Measurements from ENCODE around the gene TSC1.

The TSC1 gene

DNA sequence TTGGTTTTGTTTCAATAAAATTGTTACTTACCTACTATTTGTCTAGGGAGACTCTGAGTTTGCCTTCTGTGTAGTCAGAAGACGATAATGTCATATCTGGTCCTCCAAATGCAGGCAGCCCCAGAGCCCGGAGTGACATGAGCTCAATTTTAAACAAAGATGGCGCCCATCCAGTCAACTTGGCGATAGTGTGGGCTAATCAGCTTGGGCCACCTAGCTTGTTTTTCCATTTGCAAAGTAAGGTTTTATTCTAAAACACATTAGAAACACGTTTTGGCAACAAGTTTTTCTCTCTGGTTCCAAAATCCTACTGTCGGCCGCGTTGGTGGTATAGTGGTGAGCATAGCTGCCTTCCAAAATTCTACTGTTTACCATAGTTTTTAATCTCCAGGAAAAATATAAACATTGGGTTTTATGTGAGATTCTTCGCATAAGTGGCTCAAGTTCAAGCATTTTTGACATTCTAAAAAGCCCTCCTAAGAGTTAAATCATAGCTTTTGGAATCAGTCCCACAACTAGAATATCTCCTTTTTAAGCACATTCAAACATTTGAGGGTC, 13.2 kb downstream of the TSC1 start:
- no peak for DNase-seq

DNA sequence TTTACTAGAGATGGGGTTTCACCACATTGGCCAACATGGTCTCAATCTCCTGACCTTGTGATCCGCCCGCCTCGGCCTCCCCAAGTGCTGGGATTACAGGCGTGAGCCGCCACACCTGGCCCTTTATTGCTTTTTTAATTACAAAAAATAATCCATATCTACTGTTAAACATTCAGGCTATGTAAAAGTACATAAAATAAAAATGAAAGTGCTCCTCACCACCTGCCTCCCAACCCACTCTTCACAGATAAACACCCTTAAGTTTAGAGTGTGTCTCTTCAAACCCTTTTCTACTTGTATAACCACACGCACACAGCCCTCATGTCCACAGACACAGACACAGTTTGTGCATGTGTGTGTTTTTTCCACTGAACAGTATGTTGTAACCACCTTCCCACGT, 16.7 kb downstream of the TSC1 start:
- no peak for DNase-seq

GRCh38 chr9:132923346-132923902, 21.0 kb downstream of the TSC1 start:
- no peak for DNase-seq

- no peak for DNase-seq
Observed at GRCh38 chr9:132919614-132920268, 24.7 kb downstream of the TSC1 start.

DNA sequence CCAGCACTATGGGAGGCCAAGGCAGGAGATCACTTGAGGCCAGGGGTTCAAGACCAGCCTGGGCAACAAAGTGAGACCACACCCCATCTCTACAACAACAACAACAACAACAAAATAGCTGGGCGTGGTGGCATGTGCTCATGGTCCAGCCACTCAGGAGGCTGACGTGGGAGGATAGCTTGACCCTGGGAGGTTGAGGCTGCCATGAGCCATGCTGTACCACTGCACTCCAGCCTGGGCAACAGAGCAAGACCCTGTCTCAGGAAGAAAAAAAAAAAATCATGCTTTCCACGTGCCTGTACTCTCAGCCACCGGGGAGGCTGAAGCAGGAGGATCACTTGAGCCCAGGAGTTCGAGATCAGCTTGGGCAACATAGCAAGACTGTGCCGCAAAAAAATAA, 29.5 kb downstream of the TSC1 start:
- no peak for DNase-seq

GRCh38 chr9:132912131-132912530, 32.3 kb downstream of the TSC1 start:
- no peak for DNase-seq

- no peak for DNase-seq
Observed at GRCh38 chr9:132910376-132910775, 34.0 kb downstream of the TSC1 start.

- no peak for DNase-seq
Observed at GRCh38 chr9:132909311-132909710, 35.1 kb downstream of the TSC1 start.

DNA sequence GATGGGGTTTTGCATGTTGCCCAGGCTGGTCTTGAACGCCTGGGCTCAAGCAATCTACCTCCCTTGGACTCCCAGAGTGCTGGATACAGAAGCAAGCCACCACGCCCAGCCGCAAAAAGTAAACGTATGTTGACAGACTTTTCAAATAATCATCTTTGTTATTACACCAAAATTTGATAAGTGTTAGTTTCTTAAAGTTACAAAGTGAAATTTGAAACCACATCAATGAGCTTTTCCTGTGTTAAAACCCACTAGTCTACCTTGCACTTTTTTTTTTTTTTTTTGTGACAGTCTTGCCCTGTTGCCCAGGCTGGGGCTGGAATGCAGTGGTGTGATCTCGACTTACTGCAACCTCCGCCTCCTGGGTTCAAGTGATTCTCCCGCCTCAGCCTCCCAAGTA, 35.8 kb downstream of the TSC1 start:
- DNase-seq = no peak

DNA sequence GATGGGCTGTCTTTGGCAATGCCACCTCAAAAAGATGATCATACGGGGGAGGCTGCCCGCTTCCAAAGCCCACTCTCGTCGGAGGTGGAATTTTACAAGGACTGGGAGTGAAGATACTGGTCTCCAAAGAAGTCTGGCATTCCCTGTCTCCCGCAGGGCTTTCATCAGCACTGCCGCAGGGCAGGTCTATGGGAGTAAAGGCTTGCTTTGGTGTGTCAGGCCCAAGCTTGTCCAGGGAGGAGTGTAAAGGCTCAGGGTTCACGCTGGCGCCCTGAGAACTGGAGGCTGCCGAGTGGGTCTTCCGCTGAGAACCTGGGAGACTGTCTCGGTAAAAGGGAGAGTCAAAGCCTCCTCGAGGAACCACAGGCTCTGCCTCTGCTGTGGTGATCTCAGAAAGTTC, 38.7 kb downstream of the TSC1 start:
- DNase-seq = no peak

- DNase-seq = no peak
Observed at GRCh38 chr9:132903574-132904492, 40.6 kb downstream of the TSC1 start.

DNA sequence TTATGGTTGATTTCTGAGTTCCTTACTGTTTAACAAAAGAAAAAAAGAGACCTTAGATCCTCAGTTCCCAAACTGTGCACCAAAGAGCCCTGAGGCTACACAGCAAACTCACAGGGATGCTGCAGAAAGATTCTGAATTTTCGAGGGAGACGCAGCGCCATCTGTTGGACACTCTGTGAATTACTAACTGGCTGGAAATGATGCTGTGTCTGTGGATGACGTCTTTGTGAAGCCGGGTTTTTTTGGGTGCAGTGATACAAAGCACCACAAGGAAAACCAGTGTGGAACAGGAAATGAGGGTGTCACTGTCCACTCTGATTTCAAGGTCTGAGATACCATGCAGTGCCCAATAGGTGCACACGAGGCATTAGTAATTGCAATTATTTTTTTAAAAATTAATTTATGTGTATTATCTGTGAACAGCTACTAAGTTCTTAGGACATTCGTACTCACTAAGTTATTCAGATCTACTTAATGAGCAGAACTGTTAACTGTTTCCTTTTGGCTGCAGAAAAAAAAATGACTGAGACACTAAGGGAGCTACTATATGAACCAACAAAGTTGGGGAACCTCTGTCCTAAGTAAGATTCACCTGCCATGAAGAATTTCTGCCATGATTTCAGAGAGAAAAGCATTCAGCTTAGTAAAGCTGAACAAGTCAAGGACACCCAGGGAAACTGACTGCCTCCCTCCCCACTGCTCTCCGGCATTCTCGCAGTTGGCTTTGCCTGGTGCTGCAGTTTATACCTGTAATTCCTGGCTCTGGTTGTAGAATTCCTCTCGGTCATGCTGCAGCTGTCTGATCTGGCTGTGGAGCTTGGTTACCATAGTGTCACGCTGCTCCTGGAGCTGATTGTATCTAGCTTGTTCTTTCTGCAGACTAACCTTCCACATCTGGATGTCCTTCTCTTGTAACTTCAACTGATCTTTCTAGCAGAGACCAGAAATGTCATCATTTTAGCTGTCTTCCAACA, 42.3 kb downstream of the TSC1 start:
- peak; percentile 29 for DNase-seq

- DNase-seq = no peak
Observed at GRCh38 chr9:132898051-132898450, 46.4 kb downstream of the TSC1 start.

- DNase-seq = no peak
Observed at GRCh38 chr9:132896906-132897305, 47.5 kb downstream of the TSC1 start.

- no peak for DNase-seq
Observed at GRCh38 chr9:132896264-132896663, 48.2 kb downstream of the TSC1 start.

DNA sequence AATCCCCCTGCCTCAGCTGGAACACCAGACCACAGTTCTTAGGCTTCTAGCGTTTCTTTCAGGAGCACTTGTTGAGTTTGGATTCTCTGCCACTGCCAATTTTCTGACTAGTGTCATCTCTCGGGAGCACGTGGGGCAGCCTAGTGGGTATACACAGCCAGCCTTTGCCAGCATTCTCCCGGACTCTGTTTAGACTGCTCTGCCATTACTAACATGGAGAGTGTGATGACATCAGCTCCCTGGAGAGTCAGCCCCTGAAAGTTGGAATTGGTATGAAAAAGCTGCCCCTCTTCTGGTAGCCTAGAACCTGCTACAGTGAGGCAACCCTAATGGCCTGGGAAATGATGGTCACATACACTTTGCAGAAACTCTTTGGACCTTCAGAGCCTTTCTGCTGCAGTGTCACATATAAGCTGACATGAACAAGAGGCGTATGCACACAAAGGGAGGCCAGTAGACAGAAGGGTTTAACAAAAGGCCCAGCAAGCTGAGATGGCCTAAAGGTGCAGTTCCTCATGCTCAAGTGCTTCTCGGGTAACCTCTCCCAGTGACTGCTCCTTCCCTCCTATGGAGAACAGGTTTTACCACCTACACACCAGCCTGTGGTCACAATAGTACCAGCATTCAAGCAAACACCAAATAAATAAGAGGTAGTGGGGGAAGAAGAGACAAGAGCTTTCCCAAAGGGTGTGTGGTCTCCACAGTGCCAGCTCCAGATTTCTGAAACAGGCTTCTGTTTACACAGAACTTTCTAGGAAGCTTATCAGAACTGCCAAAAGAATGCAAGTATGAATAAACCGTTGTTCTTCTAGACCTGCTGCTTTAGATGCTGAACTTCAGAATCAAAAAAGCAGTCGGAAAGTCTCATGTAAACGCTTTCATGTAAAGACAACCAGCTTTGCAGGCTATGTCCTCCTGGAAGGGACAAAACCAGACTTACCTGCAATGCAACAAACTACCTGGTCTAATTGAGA, 49.3 kb downstream of the TSC1 start:
- DNase-seq = no peak

DNA sequence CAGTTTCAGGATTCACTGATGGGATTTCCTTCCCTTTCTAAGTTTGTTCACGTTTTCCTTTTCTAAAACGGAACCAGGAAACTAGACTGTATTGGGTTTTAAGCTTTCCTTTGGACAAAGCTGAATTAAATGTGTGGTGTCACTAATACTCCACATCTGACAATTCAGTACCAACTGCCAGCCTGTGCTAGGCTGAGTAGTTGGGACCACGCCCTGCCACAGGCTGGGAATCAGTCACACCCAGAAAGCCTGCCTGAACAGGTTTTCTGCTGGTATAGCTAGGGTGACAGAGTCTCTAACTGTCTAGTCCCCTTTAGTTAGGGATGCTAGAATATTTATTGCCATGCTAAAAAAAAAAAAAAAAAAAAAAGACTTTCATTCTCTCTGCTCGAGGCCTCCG, 50.1 kb downstream of the TSC1 start:
- no peak for DNase-seq

DNA sequence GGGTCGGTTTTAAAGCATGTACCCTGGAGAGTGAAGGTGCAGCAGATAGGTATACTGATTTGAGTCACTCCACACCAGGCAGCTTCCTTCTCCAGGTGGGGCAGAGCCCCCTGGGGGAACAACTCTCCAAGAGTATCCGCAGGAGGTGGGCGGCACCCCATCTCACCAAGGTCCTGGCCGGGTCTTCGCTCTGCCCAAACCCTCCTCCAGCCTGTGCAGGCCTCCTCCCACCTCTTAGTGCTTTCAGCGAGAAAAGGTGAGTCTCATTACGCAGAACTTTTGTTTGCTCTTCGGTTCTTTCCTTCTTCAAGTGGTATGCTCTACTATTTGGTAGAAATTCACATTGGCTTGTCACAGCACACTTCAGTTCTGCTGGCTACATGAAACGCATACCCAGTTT, 52.0 kb downstream of the TSC1 start:
- DNase-seq = no peak

DNA sequence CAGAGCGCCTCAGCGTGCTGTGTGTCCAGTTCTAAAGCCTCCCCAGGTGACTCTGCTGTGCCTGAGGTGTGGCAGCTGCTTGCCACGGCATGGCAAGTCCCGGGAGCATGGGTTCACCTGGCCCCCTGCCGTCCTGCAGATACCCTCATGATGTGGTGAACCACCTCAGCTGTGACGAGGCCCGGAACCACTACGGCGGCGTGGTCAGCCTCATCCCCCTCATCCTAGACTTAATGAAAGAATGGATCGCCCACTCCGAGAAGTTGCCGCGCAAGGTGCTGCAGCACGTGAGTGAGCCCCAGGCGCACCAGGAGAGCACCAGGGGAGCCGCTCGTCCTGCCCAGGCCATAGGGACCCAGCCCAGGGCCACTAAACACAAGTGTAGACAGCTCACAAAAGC, 56.3 kb downstream of the TSC1 start:
- DNase-seq = no peak

DNA sequence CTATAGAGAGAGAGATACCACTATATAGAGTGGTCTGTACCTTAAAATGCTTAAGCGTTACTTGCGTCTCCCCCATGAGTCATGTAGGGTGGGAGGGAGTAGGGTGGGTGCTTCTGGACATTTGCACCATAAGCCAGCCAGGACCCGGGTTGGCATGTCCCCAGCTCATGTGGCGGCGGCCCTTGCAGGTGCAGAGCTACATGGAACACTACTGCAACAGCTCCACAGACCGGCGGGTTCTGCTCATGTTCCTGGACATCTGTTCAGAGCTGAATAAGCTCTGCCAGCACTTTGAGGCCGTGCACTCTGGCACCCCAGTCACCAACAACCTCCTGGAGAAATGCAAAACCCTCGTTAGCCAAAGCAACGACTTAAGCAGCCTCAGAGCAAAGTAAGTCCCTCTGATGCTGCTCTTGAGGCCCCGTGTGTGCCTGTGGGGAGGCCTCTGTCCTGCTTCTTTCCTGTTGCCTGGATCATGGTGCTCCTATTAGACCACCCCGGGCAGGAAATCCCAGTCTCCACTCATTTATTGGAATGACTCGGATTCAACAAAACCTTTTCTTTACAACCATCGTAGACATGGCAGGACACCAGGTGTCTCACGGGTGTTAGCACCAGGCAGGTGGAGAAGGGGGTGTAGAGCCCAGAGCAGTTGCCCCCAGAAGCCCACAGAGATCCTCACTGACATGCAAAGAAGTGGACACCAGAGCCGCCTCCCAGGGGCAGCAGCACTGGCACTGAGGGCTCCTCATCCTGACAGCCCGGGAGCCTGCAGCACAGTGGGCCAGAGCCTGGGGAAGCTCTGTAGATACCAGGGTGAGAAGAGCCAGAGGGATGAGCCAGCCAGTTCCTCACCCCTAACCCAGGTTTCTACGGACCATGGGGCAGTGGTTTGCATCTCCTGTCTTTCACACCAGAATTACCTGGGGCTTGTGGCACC, 57.0 kb downstream of the TSC1 start:
- DNase-seq = no peak

Measured in T1000 (cell line).